LNCaP clone FGC (cell line): ENCODE data around the gene DNM3.
"Not testable (repeated sequence)": the region's sequence is repeated elsewhere in the genome, so short reads cannot be mapped to it uniquely, and the experiment has no call there.

Source experiments
- DNase-seq: peaks from one replicate; pipeline ENCODE4 v3.0.0-alpha.2; 2011; ENCODE audit warnings: low read depth
- H3K4me3 ChIP-seq: 2 replicates; pipeline ENCODE4 v1.5.1; 2011; ENCODE audit warnings: mild to moderate bottlenecking, low read depth, low read length, control low read depth
- CTCF ChIP-seq: IDR thresholded peaks from 2 replicates; pipeline ENCODE4 v1.5.1; 2012; ENCODE audit warnings: mild to moderate bottlenecking; ENCODE audit not compliant: control insufficient read depth, insufficient read depth; ENCODE audit errors: extremely low read depth

The DNM3 gene

DNA sequence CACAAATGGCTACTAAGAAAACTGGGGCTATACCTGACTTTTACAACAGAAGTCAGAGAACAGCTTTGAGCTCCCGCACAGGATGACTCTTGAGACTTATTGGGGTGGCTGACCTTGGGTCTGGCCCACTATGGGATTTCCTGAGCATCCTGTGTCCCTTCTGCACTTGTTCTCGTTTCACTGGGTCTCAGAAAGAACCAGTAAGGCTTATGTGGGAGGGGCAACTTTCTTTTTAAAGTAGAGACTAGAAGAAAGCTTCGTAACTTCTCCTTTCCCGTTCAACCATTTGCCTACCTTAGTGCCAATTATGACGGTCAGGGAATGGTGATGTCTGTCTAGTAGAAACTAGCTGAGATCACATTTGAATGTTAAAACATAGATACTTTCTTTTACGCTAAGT lies 519.7 kb downstream of the DNM3 start:
- no peak overlapping the region for H3K4me3 ChIP-seq
- no peak for TF ChIP-seq CTCF
- no peak for DNase-seq

DNA sequence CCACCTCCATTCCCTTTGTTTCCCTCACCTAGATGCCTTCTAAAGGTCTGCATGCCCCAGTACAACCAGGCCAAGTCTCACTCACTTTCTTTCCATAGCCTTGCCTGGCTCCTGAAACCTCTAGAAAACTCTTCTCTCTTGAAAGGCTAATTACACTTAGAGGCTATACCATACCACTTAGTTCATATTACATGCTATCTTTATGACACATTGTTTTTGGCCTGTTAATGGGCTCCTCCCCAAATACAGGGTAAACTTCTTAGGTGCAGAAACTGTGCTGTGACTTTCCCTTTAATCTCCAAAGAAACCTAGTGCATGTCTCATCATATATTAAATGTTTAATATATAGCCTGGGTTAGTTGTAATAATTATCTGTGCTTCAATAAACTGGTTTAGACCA lies 522.6 kb downstream of the DNM3 start:
- TF ChIP-seq CTCF: no peak
- no peak for DNase-seq
- no peak overlapping the region for H3K4me3 ChIP-seq

DNA sequence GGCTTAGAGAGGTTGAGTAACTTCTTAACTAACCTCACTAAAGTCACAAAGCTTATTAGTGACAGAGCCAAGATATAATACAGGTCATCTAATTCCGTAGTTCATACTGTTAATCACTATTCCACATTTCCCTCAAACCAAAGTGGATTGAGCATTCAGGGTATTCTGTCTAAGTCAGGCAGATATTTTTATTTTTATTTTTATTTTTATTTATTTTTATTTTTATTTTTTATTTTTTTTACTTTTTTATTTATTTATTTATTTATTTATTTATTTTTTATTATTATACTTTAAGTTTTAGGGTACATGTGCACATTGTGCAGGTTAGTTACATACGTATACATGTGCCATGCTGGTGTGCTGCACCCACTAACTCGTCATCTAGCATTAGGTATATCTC lies 530.3 kb downstream of the DNM3 start:
- DNase-seq, H3K4me3 ChIP-seq: not testable (repeated sequence)

- H3K4me3 ChIP-seq: no peak overlapping the region
- DNase-seq: no peak
- TF ChIP-seq CTCF: no peak
These were observed 532.6 kb downstream of the DNM3 start for GRCh38 chr1:172373864-172374263.

DNA sequence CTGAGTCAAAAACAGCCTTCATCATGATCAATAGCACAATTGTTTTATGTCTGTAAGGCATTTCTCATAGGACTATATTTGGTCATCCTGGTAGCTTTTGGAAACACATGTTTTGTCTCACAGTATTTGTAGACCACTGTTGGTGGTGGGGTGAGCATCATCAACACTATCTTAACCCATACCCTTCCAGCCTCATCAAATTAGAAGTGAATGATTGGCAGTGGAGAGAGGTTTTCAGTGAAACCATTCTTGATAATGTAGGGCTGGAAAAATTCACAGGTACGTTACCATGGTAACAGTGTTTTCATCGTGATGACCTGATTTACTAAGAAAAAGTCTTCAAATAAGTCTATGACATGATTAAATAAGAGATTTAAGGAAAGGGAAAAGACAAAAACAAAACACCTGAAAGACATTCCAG lies 533.9 kb downstream of the DNM3 start:
- DNase-seq: no peak
- TF ChIP-seq CTCF: no peak
- H3K4me3 ChIP-seq: no peak overlapping the region

GRCh38 chr1:172376431-172376830 lies 535.1 kb downstream of the DNM3 start:
- TF ChIP-seq CTCF: no peak
- no peak for DNase-seq
- H3K4me3 ChIP-seq: no peak overlapping the region

DNA sequence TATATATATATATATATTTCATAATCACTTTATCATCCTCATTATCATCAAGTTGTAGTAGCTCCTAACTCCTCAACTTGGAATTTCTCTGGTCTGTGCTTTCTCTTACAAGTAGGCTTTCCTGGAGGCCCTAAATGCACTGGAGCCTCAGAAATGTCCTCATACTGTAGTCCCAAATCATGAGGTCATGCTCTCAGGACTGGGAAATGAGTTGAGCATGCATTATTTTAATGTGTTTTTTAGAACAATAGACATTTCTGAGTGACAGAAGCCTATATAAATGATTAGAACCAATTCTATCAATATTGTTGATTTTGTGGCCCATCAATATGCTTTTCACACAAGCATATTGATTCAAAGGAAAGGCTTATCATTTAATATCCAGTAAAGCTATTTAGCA lies 536.3 kb downstream of the DNM3 start:
- H3K4me3 ChIP-seq: no peak overlapping the region
- no peak for TF ChIP-seq CTCF
- DNase-seq: no peak

- no peak for DNase-seq
- no peak overlapping the region for H3K4me3 ChIP-seq
- no peak for TF ChIP-seq CTCF
These were observed 536.9 kb downstream of the DNM3 start for GRCh38 chr1:172378109-172378760.
